Activated B cell treated with CpG ODN at 0.5 μM for 24 hours (primary cell): ENCODE results near the gene LAG3. TPM values are rescaled to one million over a fixed set of nuclear protein-coding genes. Genes with fewer than 3 reads are reported as not detected.
A peak's percentile ranks its signal among the peaks of the same experiment; 100 is the strongest.

Experiments used
- ATAC-seq: fragments of 200-7000 bp; cut with Tn5 transposase; one replicate; pipeline ENCODE4 v1.10.0; 2021; ENCODE audit warnings: low read depth, mild to moderate bottlenecking, moderate library complexity
- CTCF ChIA-PET: fragments of 350-600 bp; sonication (Branson Sonifier 250); formaldehyde crosslinking; loops from one replicate; lab custom pipeline; 2021; ENCODE audit warnings: antibody characterized with exemption; lab: Charles Lee
- POLR2A ChIA-PET: fragments of 350-600 bp; sonication (Branson Sonifier 250); formaldehyde crosslinking; loops from one replicate; lab custom pipeline; 2021; ENCODE audit warnings: antibody characterized with exemption; lab: Charles Lee
- DNase-seq: peaks from one replicate; pipeline ENCODE4 v3.0.0; 2022
- H3K27ac Mint-ChIP-seq: one replicate; pipeline ENCODE4 v1.8.0; 2020; ENCODE audit warnings: mixed read lengths
- H3K27me3 Mint-ChIP-seq: one replicate; pipeline ENCODE4 v1.8.0; 2021; ENCODE audit warnings: mixed read lengths
- H3K36me3 Mint-ChIP-seq: one replicate; pipeline ENCODE4 v1.8.0; 2021; ENCODE audit warnings: low read depth, mixed read lengths
- H3K4me1 Mint-ChIP-seq: one replicate; pipeline ENCODE4 v1.8.0; 2021; ENCODE audit warnings: mixed read lengths
- H3K4me3 Mint-ChIP-seq: one replicate; pipeline ENCODE4 v1.8.0; 2020; ENCODE audit warnings: mild to moderate bottlenecking, mixed read lengths
- H3K9me3 Mint-ChIP-seq: one replicate; pipeline ENCODE4 v1.8.0; 2020; ENCODE audit warnings: mixed read lengths
- CTCF ChIP-seq: fragments of 200-600 bp; IDR thresholded peaks from one replicate; pipeline ENCODE4 v1.8.0; 2022; ENCODE audit warnings: antibody characterized with exemption, mild to moderate bottlenecking
- intact Hi-C: fragments of 100-400 bp; cut with micrococcal nuclease; formaldehyde crosslinking; loops from one replicate; pipeline ENCODE4 v1.15.1; 2024
- total RNA-seq: library from RNA; stranded (reverse); gene quantifications from 2 replicates; pipeline ENCODE4 v1.2.3, GENCODE V29; 2022

Gene LAG3
- total RNA-seq, 1 donor from 2014 or later, result not detected

- Mint-ChIP-seq H3K27me3 (peaks cover 23% of the 10 kb centered on the region), H3K4me3 (no peak overlapping the region), H3K27ac (no peak overlapping the region), H3K36me3 (no peaks in the 10 kb centered on the region), H3K4me1 (peaks cover 19% of the 10 kb centered on the region), H3K9me3 (no peaks in the 10 kb centered on the region)
- intact Hi-C loops, result no loop called here
- ATAC-seq (no peak), DNase-seq (no peak)
- TF ChIP-seq CTCF, result no peak
- CTCF ChIA-PET, result interaction anchor here (1.1 to 1.7 kb wide), 3 partner anchors 10 to 39 kb away, joined by 4 to 5 read pairs (median 4); partner anchors contain the start of gene MLF2
- POLR2A ChIA-PET, result no interaction called here
These were observed 19.7 kb downstream of the LAG3 start for GRCh38 chr12:6791931-6792520.

- DNase-seq, result no peak
- intact Hi-C loops, result no loop called here
- ATAC-seq, result peak; percentile 75
- no peak for TF ChIP-seq CTCF
- Mint-ChIP-seq H3K9me3 (no peaks in the 10 kb centered on the region), H3K4me3 (peak overlapping the region; percentile 52), H3K4me1 (peaks cover 19% of the 10 kb centered on the region), H3K27ac (no peak overlapping the region), H3K27me3 (peaks cover 27% of the 10 kb centered on the region), H3K36me3 (no peaks in the 10 kb centered on the region)
- CTCF ChIA-PET, result interaction anchor here (0.5 to 1.7 kb wide), 6 partner anchors 11 to 180 kb away, joined by 3 to 5 read pairs (median 4); partner anchors contain the start of gene MLF2
- POLR2A ChIA-PET, result no interaction called here
These were observed 20.3 kb downstream of the LAG3 start for GRCh38 chr12:6792522-6793201.

- Mint-ChIP-seq H3K9me3 (no peaks in the 10 kb centered on the region), H3K4me3 (no peak overlapping the region)
These were observed 22.8 kb downstream of the LAG3 start for GRCh38 chr12:6795088-6795487.

GRCh38 chr12:6796576-6796975, 24.3 kb downstream of the LAG3 start:
- ChIA-PET POLR2A (interaction anchor here (0.6 kb wide), 1 partner anchor 12 kb away, joined by 3 read pairs; no protein-coding TSS in a partner anchor), CTCF (no interaction called here)
- intact Hi-C loops, result no loop called here
- no peak for DNase-seq
- no peak for ATAC-seq
- Mint-ChIP-seq H3K9me3 (no peaks in the 10 kb centered on the region), H3K4me1 (peaks cover 19% of the 10 kb centered on the region), H3K4me3 (no peak overlapping the region), H3K27me3 (peaks cover 34% of the 10 kb centered on the region), H3K36me3 (no peaks in the 10 kb centered on the region), H3K27ac (no peak overlapping the region)
- TF ChIP-seq CTCF, result no peak

More at GRCh38 chr12:6795088-6795487, 22.8 kb downstream of the LAG3 start:
- Mint-ChIP-seq H3K27ac (no peak overlapping the region), H3K36me3 (no peaks in the 10 kb centered on the region), H3K4me1 (peaks cover 19% of the 10 kb centered on the region), H3K27me3 (peaks cover 34% of the 10 kb centered on the region)
- no peak for DNase-seq
- POLR2A ChIA-PET, result no interaction called here
- CTCF ChIA-PET, result no interaction called here
- no peak for ATAC-seq
- no peak for TF ChIP-seq CTCF
- intact Hi-C loops, result no loop called here

GRCh38 chr12:6799147-6799546, 26.8 kb downstream of the LAG3 start:
- POLR2A ChIA-PET, result no interaction called here
- H3K36me3 Mint-ChIP-seq, result no peaks in the 10 kb centered on the region
- no peaks in the 10 kb centered on the region for H3K4me1 Mint-ChIP-seq
- H3K27me3 Mint-ChIP-seq, result peaks cover 30% of the 10 kb centered on the region
- intact Hi-C loops, result no loop called here
- CTCF ChIA-PET, result no interaction called here
- no peaks in the 10 kb centered on the region for H3K9me3 Mint-ChIP-seq
- no peak overlapping the region for H3K4me3 Mint-ChIP-seq
- no peak for DNase-seq
- TF ChIP-seq CTCF, result no peak
- ATAC-seq, result no peak
- no peak overlapping the region for H3K27ac Mint-ChIP-seq
